GM12878 (cell line): Measurements from ENCODE around the gene ERCC1. TPM values are rescaled to one million over a fixed set of nuclear protein-coding genes. Genes with fewer than 3 reads are reported as not detected.

Experiments
- BHLHE40 ChIP-seq, 2 experiments: fragments of 450-650 bp in 1 of 2; IDR thresholded peaks; 2 replicates each; pipeline ENCODE4 v1.6.1; 2011 to 2017; ENCODE audit warnings: low read depth in 2 of 2, borderline replicate concordance in 1 of 2, improper control_type of control experiment in 1 of 2, low read length in 1 of 2, mild to moderate bottlenecking in 1 of 2
- CREM ChIP-seq: IDR thresholded peaks from 2 replicates; pipeline ENCODE4 v1.6.1; 2014; ENCODE audit warnings: antibody characterized with exemption, low read depth
- GABPA ChIP-seq: IDR thresholded peaks from 2 replicates; pipeline ENCODE4 v1.6.1; 2014; ENCODE audit warnings: antibody characterized with exemption, low read depth, mild to moderate bottlenecking, inconsistent platforms
- KLF5 ChIP-seq: fragments of 450-650 bp; IDR thresholded peaks from 2 replicates; pipeline ENCODE4 v1.6.1; 2014; ENCODE audit warnings: mild to moderate bottlenecking; ENCODE audit not compliant: partially characterized antibody
- MTA2 ChIP-seq: fragments of 450-650 bp; IDR thresholded peaks from 2 replicates; pipeline ENCODE4 v1.6.1; 2016; ENCODE audit warnings: low read depth, mild to moderate bottlenecking, moderate library complexity
- MXI1 ChIP-seq: fragments of 150-350 bp; IDR thresholded peaks from 2 replicates; pipeline ENCODE4 v1.6.1; 2011; ENCODE audit warnings: low read depth, mild to moderate bottlenecking, inconsistent platforms, low read length, improper control_type of control experiment
- MYB ChIP-seq: fragments of 150-350 bp; IDR thresholded peaks from 2 replicates; pipeline ENCODE4 v1.6.1; 2014; ENCODE audit warnings: mild to moderate bottlenecking, low read depth, low read length, borderline replicate concordance
- MYC ChIP-seq: IDR thresholded peaks from 2 replicates; pipeline ENCODE4 v1.6.1; 2011; ENCODE audit warnings: mild to moderate bottlenecking, low read length, moderate library complexity, inconsistent platforms; ENCODE audit not compliant: insufficient read depth, insufficient replicate concordance, insufficient read length, severe bottlenecking
- NFYA ChIP-seq: IDR thresholded peaks from 2 replicates; pipeline ENCODE4 v1.6.1; 2011; ENCODE audit warnings: low read depth, mild to moderate bottlenecking, low read length, improper control_type of control experiment, borderline replicate concordance
- PAX5 ChIP-seq: IDR thresholded peaks from 2 replicates; pipeline ENCODE4 v1.6.1; 2011; ENCODE audit warnings: low read depth, low read length, borderline replicate concordance
- POU2F2 ChIP-seq: IDR thresholded peaks from 3 replicates; pipeline ENCODE4 v1.6.1; 2011; ENCODE audit warnings: low read depth, mild to moderate bottlenecking, low read length, borderline replicate concordance
- RBBP5 ChIP-seq: fragments of 200-600 bp; sonication (generic); conservative IDR thresholded peaks from 2 replicates; pipeline ENCODE4 v1.6.1; 2016
- RFX5 ChIP-seq: IDR thresholded peaks from 2 replicates; pipeline ENCODE4 v1.6.1; 2011; ENCODE audit warnings: low read depth, low read length, improper control_type of control experiment
- SPI1 ChIP-seq: IDR thresholded peaks from 2 replicates; pipeline ENCODE4 v1.6.1; 2011; ENCODE audit warnings: low read depth, mild to moderate bottlenecking, low read length, moderate library complexity, borderline replicate concordance; ENCODE audit not compliant: insufficient read depth
- SREBF1 ChIP-seq: IDR thresholded peaks from 2 replicates; pipeline ENCODE4 v1.6.1; 2012; ENCODE audit warnings: mild to moderate bottlenecking, low read length
- STAT3 ChIP-seq: IDR thresholded peaks from 2 replicates; pipeline ENCODE4 v1.6.1; 2011; ENCODE audit warnings: low read depth, low read length, improper control_type of control experiment
- ZNF24 ChIP-seq: fragments of 450-650 bp; IDR thresholded peaks from 2 replicates; pipeline ENCODE4 v1.6.1; 2017; ENCODE audit warnings: antibody characterized with exemption, mild to moderate bottlenecking
- ZNF622 ChIP-seq: fragments of 450-650 bp; IDR thresholded peaks from 2 replicates; pipeline ENCODE4 v1.6.1; 2017; ENCODE audit warnings: mild to moderate bottlenecking, inconsistent platforms
- ZZZ3 ChIP-seq: IDR thresholded peaks from 2 replicates; pipeline ENCODE4 v1.6.1; 2011; ENCODE audit warnings: low read depth; ENCODE audit not compliant: control insufficient read depth, insufficient read length
- polyA plus RNA-seq, 11 experiments: library from polyadenylated mRNA; depleted of rRNA in 4 of 11; unstranded in 6 of 11; stranded (reverse) in 5 of 11; fragments of >200 nt; fragmentation: Nextera tagmentation in 4 of 11; fragmentation: Illumina TruSeq in 1 of 11; extraction: Ambion mirVana in 4 of 11; extraction: Trizol in 1 of 11; gene quantifications; 1 replicate in 1 of 11; 2 replicates in 10 of 11; pipeline versions ENCODE4 v1.2.1 to v1.2.3, GENCODE V29; 2011 to 2016; ENCODE audit warnings: inconsistent platforms in 2 of 11, missing spikeins in 2 of 11, low read depth in 1 of 11
- total RNA-seq, 4 experiments: library from RNA; depleted of rRNA in 3 of 4; stranded (reverse); fragments of >200 nt in 3 of 4; fragmentation: Illumina TruSeq in 1 of 4; extraction: Trizol in 1 of 4; gene quantifications; 2 replicates each; pipeline versions ENCODE4 v1.2.1 to v1.2.3, GENCODE V29; 2013 to 2021
- TF ChIP-seq, protein P1 (sequence below): IDR thresholded peaks from 2 replicates; pipeline ENCODE4 v1.6.1; 2011; ENCODE audit warnings: mild to moderate bottlenecking, low read depth, low read length, moderate library complexity; ENCODE audit not compliant: insufficient replicate concordance
- TF ChIP-seq, protein P2 (sequence below): fragments of 450-650 bp; IDR thresholded peaks from 2 replicates; pipeline ENCODE4 v1.6.1; 2016; ENCODE audit warnings: mild to moderate bottlenecking
- TF ChIP-seq, protein P3 (sequence below): IDR thresholded peaks from 2 replicates; pipeline ENCODE4 v1.6.1; 2012; ENCODE audit warnings: low read depth, low read length, improper control_type of control experiment

Gene ERCC1
- total and polyA plus RNA-seq, 10 of the 15 experiments (the other 5 are each of a cell fraction or from before 2014, with no cell fraction given): 14.7 to 104 (median 61.1) TPM

GRCh38 chr19:45439569-45440258 is 16.0 kb upstream of the ERCC1 start (continued):
- TF ChIP-seq CREM (0 out of 2 replicates have a peak, but pooled peaks have one; percentile 32), ZNF622 (no peak), SREBF1 (no peak), RFX5 (no peak), NFYA (no peak), MTA2 (no peak), MYB (no peak), ZNF24 (0 out of 2 replicates have a peak, but pooled peaks have one; percentile 72), MXI1 (no peak), POU2F2 (peak; percentile 36; the same call in 1 of the 3 replicates), BHLHE40 (IDR thresholded peaks at IDR 0.05; ENCODE audit: borderline replicate concordance in 1 of 2, low read depth in 2 of 2, low read length in 1 of 2) (peak; percentile 18 to 74; a peak in 2 of 4 replicates), GABPA (peak; percentile 27; the same call in 1 of the 2 replicates), STAT3 (no peak), RBBP5 (0 out of 2 replicates have a peak, but pooled peaks have one; percentile 49), MYC (no peak), PAX5 (0 out of 2 replicates have a peak, but pooled peaks have one; percentile 49), ZZZ3 (no peak), SPI1 (no peak), KLF5 (peak; percentile 89)
- TF ChIP-seq, protein P1, sequence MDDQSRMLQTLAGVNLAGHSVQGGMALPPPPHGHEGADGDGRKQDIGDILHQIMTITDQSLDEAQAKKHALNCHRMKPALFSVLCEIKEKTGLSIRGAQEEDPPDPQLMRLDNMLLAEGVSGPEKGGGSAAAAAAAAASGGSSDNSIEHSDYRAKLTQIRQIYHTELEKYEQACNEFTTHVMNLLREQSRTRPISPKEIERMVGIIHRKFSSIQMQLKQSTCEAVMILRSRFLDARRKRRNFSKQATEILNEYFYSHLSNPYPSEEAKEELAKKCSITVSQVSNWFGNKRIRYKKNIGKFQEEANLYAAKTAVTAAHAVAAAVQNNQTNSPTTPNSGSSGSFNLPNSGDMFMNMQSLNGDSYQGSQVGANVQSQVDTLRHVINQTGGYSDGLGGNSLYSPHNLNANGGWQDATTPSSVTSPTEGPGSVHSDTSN: no peak
- TF ChIP-seq, protein P2, sequence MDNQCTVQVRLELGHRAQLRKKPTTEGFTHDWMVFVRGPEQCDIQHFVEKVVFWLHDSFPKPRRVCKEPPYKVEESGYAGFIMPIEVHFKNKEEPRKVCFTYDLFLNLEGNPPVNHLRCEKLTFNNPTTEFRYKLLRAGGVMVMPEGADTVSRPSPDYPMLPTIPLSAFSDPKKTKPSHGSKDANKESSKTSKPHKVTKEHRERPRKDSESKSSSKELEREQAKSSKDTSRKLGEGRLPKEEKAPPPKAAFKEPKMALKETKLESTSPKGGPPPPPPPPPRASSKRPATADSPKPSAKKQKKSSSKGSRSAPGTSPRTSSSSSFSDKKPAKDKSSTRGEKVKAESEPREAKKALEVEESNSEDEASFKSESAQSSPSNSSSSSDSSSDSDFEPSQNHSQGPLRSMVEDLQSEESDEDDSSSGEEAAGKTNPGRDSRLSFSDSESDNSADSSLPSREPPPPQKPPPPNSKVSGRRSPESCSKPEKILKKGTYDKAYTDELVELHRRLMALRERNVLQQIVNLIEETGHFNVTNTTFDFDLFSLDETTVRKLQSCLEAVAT: no peak
- TF ChIP-seq, protein P3, sequence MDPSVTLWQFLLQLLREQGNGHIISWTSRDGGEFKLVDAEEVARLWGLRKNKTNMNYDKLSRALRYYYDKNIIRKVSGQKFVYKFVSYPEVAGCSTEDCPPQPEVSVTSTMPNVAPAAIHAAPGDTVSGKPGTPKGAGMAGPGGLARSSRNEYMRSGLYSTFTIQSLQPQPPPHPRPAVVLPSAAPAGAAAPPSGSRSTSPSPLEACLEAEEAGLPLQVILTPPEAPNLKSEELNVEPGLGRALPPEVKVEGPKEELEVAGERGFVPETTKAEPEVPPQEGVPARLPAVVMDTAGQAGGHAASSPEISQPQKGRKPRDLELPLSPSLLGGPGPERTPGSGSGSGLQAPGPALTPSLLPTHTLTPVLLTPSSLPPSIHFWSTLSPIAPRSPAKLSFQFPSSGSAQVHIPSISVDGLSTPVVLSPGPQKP: peak; percentile 100
